HG03097 (cell line): Measurements from ENCODE around the gene RPL23.

ENCODE experiments used
- ATAC-seq: cut with Tn5 transposase; IDR thresholded peaks from one replicate; pipeline ENCODE4 v1.9.1; 2021; ENCODE audit not compliant: unreplicated experiment, low FRiP score

The RPL23 gene

GRCh38 chr17:38885044-38885727, 31.7 kb upstream of the RPL23 start:
- no peak for ATAC-seq

GRCh38 chr17:38883592-38884526, 30.3 kb upstream of the RPL23 start:
- ATAC-seq = no peak

- no peak for ATAC-seq
These were observed 29.3 kb upstream of the RPL23 start for GRCh38 chr17:38882870-38883269.

GRCh38 chr17:38881600-38882191, 28.2 kb upstream of the RPL23 start:
- ATAC-seq = no peak

- no peak for ATAC-seq
These were observed 26.6 kb upstream of the RPL23 start for GRCh38 chr17:38879878-38880665.

- no peak for ATAC-seq
These were observed 23.8 kb upstream of the RPL23 start for GRCh38 chr17:38877130-38877851.

- ATAC-seq = no peak
These were observed 22.1 kb upstream of the RPL23 start for GRCh38 chr17:38875477-38876075.

- ATAC-seq = no peak
These were observed 21.2 kb upstream of the RPL23 start for GRCh38 chr17:38874505-38875400.

GRCh38 chr17:38873640-38874380, 20.3 kb upstream of the RPL23 start:
- ATAC-seq = no peak

GRCh38 chr17:38872671-38873385, 19.3 kb upstream of the RPL23 start:
- no peak for ATAC-seq

GRCh38 chr17:38872027-38872511, 18.5 kb upstream of the RPL23 start:
- no peak for ATAC-seq

- no peak for ATAC-seq
These were observed 17.9 kb upstream of the RPL23 start for GRCh38 chr17:38871247-38872015.

GRCh38 chr17:38870259-38871165, 17.0 kb upstream of the RPL23 start:
- ATAC-seq = no peak

- ATAC-seq = peak; percentile 31
These were observed 16.2 kb upstream of the RPL23 start, which contains the start of gene LASP1 for GRCh38 chr17:38869526-38870258. Gene LASP1 (plus strand): TSS chr17:38870058. CDS start chr17:38870190, 132 bp downstream.
